Breast epithelium (tissue), 3 donors: Measurements from ENCODE around the gene MACROD2.

ENCODE experiments used
- CTCF ChIP-seq, 3 donors: fragments of 450-650 bp; IDR thresholded peaks; one replicate each; pipeline ENCODE4 v1.5.1; 2016 to 2017; ENCODE audit warnings: antibody characterized with exemption in 3 of 3, mild to moderate bottlenecking in 3 of 3, moderate library complexity in 3 of 3
- POLR2AphosphoS5 ChIP-seq, 3 donors: sonication (generic); formaldehyde crosslinking; IDR thresholded peaks; one replicate each; pipeline ENCODE4 v1.6.1; 2017; ENCODE audit warnings: antibody characterized with exemption in 3 of 3

DNA sequence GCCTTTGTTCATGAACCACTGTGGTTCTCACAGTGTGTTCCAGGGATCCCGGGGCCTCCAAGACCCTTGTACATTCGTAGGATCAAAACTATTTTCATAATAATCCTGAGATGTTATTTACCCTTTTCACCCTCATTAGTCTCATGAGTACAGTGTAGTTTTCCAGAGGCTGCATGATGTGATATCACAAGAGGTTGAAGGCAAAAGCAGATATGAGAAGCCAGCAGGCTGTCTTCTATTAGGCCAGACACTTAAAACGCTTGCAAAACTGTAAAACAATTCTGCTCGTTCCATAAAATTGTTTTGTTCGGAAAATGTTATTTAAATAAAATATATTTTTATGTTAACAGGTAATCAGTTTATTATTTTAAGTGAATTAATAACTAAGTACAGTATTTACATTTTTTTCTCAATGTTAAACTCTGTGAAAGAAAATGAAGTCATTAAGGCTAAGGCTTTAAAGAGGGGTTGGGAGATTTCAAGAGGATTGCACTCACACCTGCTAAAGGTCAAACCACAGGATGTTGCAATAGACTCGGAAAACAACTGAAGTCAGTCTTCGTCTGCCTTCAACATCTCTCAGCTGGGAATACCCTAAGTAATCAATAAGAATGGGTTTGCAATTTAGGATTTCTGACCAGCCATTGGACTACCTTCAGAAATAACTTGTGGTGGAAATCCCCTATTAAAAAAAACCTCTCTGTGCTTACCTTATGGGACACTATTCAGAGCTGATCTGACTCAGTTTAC lies 2103.7 kb downstream of the MACROD2 start:
- TF ChIP-seq POLR2AphosphoS5 (IDR thresholded peaks at IDR 0.05), result no peak
- no peak for TF ChIP-seq CTCF (IDR thresholded peaks at IDR 0.05)
